NT2/D1 (cell line): Measurements from ENCODE around the gene AGPAT2.

Experiments used
- DNase-seq: peaks from one replicate; pipeline ENCODE4 v3.0.0-alpha.2; 2011; ENCODE audit warnings: low read depth, low spot score
- H3K27me3 ChIP-seq: 2 replicates; pipeline ENCODE4 v1.6.0; 2011; ENCODE audit warnings: mild to moderate bottlenecking; ENCODE audit not compliant: insufficient read length, insufficient read depth
- H3K36me3 ChIP-seq: 2 replicates; pipeline ENCODE4 v1.6.1; 2011; ENCODE audit warnings: mild to moderate bottlenecking, low read length, mixed read lengths; ENCODE audit not compliant: insufficient read depth, insufficient read length
- H3K4me1 ChIP-seq: 2 replicates; pipeline ENCODE4 v1.5.1; 2011; ENCODE audit not compliant: insufficient read depth, insufficient read length
- H3K4me3 ChIP-seq: 2 replicates; pipeline ENCODE4 v1.5.1; 2011; ENCODE audit warnings: low read depth; ENCODE audit not compliant: insufficient read length
- H3K9ac ChIP-seq: 2 replicates; pipeline ENCODE4 v1.6.0; 2011; ENCODE audit warnings: low read depth; ENCODE audit not compliant: insufficient read length
- H3K9me3 ChIP-seq: 2 replicates; pipeline ENCODE4 v1.5.1; 2011; ENCODE audit warnings: mild to moderate bottlenecking, low read length; ENCODE audit not compliant: insufficient read depth
- SUZ12 ChIP-seq: IDR thresholded peaks from 2 replicates; pipeline ENCODE4 v1.6.1; 2011; ENCODE audit not compliant: insufficient read length, insufficient read depth; ENCODE audit errors: extremely low read depth
- YY1 ChIP-seq: IDR thresholded peaks from 2 replicates; pipeline ENCODE4 v1.6.1; 2011; ENCODE audit not compliant: insufficient read length, insufficient read depth
- ZNF274 ChIP-seq: IDR thresholded peaks from 2 replicates; pipeline ENCODE4 v1.6.1; 2011; ENCODE audit warnings: mild to moderate bottlenecking, low read depth, low read length

Gene AGPAT2

DNA sequence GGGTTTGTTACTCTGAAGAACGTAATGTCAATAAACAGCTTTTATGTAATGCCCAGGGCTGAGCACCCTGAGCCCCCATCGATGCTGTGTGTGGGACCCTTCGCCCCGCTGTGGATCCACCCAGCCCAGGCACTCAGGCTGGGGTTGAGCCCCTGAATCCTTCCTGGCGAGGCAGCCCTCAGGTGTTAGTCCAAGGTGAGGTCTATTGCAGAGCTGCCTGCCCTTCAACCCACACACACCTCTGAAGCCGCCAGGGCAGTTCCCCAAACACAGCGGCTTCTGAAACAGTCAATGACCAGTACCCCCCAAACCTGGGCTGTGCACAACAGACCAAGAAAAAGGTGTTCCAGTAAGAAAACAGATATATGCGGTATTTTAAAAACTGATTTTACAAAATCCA, 36.7 kb upstream of the AGPAT2 start:
- no peak overlapping the region for H3K4me3 ChIP-seq
- H3K9ac ChIP-seq: no peak overlapping the region
- no peak for DNase-seq
- peaks cover 8% of the 10 kb centered on the region for H3K27me3 ChIP-seq
- peaks cover 67% of the 10 kb centered on the region for H3K36me3 ChIP-seq
- H3K4me1 ChIP-seq: peaks cover 32% of the 10 kb centered on the region
- TF ChIP-seq SUZ12 (no peak), YY1 (no peak), ZNF274 (no peak)
- H3K9me3 ChIP-seq: no peaks in the 10 kb centered on the region

DNA sequence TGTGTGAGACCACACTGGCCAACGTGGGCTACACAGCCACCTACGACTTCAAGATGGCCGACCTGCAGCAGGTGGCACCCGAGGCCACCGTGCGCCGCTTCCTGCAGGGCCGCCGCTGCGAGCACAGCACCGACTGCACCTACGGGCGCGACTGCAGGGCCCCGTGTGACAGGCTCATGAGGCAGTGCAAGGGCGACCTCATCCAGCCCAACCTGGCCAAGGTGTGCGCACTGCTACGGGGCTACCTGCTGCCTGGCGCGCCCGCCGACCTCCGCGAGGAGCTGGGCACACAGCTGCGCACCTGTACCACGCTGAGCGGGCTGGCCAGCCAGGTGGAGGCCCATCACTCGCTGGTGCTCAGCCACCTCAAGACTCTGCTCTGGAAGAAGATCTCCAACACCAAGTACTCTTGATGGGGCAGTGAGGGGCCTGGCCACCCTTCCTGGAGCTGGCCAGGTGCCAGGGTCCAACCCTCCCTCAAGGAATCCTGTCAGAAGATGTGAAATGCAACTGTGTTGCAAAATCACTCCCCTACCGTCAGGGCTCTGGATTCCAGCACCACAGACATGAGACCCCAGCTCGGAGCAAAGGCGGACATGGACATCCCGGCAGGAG, 36.2 kb upstream of the AGPAT2 start:
- Histone ChIP-seq H3K36me3 (peaks cover 67% of the 10 kb centered on the region), H3K4me1 (peaks cover 35% of the 10 kb centered on the region)

GRCh38 chr9:136722969-136723356, 35.7 kb upstream of the AGPAT2 start:
- Histone ChIP-seq H3K4me1 (peaks cover 35% of the 10 kb centered on the region), H3K9ac (no peak overlapping the region), H3K9me3 (no peaks in the 10 kb centered on the region), H3K4me3 (no peak overlapping the region), H3K27me3 (no peaks in the 10 kb centered on the region), H3K36me3 (peaks cover 67% of the 10 kb centered on the region)
- DNase-seq: no peak
- TF ChIP-seq SUZ12 (no peak), ZNF274 (no peak)

More for the DNA sequence above, 36.2 kb upstream of the AGPAT2 start:
- H3K27me3 ChIP-seq: peaks cover 3% of the 10 kb centered on the region
- no peak overlapping the region for H3K4me3 ChIP-seq
- TF ChIP-seq YY1: no peak
- TF ChIP-seq SUZ12: no peak
- TF ChIP-seq ZNF274: no peak
- no peak overlapping the region for H3K9ac ChIP-seq
- DNase-seq: no peak
- H3K9me3 ChIP-seq: no peaks in the 10 kb centered on the region

- no peak for DNase-seq
- TF ChIP-seq SUZ12 (no peak), ZNF274 (no peak), YY1 (no peak)
- Histone ChIP-seq H3K9ac (no peak overlapping the region), H3K9me3 (no peaks in the 10 kb centered on the region), H3K27me3 (no peaks in the 10 kb centered on the region), H3K36me3 (peaks cover 64% of the 10 kb centered on the region), H3K4me3 (no peak overlapping the region), H3K4me1 (peaks cover 39% of the 10 kb centered on the region)
These were observed 35.1 kb upstream of the AGPAT2 start for GRCh38 chr9:136722093-136722968.

DNA sequence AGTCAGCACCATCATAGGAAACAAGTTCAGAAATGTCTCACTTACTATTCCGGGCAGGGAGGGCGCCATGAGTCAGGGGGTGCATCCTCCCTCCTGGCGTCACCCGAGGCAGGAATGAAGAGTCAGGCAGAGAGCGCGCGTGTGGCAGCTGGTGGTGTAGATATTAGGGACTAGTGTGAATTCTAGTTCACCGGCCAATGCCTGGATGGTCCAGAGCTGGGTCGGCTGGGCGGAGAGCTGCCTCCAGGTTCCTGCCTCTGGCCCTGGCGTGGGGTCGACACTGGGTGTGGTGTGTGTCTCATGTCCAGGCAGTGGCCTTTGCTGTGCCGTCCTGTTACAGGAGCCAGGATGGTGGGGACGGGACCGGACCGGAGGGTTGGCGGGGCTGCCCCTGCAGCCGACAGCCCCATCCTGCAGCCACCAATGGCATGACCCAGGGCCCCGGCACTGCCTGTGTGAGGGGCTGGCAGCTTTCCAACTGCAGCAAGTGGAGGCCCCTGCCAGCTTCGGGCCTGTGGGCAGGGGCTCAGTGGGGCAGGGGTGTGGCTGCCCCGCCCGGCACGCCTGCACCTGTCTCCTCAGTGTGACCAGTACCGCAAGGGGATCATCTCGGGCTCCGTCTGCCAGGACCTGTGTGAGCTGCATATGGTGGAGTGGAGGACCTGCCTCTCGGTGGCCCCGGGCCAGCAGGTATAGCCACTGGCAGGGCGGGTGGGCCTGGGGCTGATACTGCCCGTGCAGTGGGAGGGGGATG, 34.3 kb upstream of the AGPAT2 start:
- no peaks in the 10 kb centered on the region for H3K27me3 ChIP-seq
- H3K9ac ChIP-seq: no peak overlapping the region
- H3K4me1 ChIP-seq: peaks cover 34% of the 10 kb centered on the region
- no peaks in the 10 kb centered on the region for H3K9me3 ChIP-seq
- TF ChIP-seq ZNF274: no peak
- no peak for TF ChIP-seq YY1
- no peak for TF ChIP-seq SUZ12
- H3K4me3 ChIP-seq: no peak overlapping the region
- DNase-seq: no peak
- peaks cover 55% of the 10 kb centered on the region for H3K36me3 ChIP-seq

- TF ChIP-seq SUZ12 (no peak), ZNF274 (no peak), YY1 (no peak)
- H3K27me3 ChIP-seq: no peaks in the 10 kb centered on the region
- H3K36me3 ChIP-seq: peaks cover 49% of the 10 kb centered on the region
- no peaks in the 10 kb centered on the region for H3K9me3 ChIP-seq
- H3K4me1 ChIP-seq: peaks cover 30% of the 10 kb centered on the region
- no peak overlapping the region for H3K9ac ChIP-seq
- no peak for DNase-seq
- H3K4me3 ChIP-seq: no peak overlapping the region
These were observed 33.7 kb upstream of the AGPAT2 start for GRCh38 chr9:136720898-136721338.

- no peaks in the 10 kb centered on the region for H3K9me3 ChIP-seq
- H3K4me3 ChIP-seq: no peak overlapping the region
- peaks cover 28% of the 10 kb centered on the region for H3K4me1 ChIP-seq
- H3K9ac ChIP-seq: peak overlapping the region; percentile 64
- peaks cover 44% of the 10 kb centered on the region for H3K36me3 ChIP-seq
- TF ChIP-seq ZNF274 (no peak), YY1 (no peak), SUZ12 (no peak)
- no peak for DNase-seq
- no peaks in the 10 kb centered on the region for H3K27me3 ChIP-seq
These were observed 33.1 kb upstream of the AGPAT2 start for GRCh38 chr9:136720251-136720897.
